SH-SY5Y (cell line): Measurements from ENCODE around the gene DLX3.

Experiments used
- GATA2 ChIP-seq: IDR thresholded peaks from 2 replicates; pipeline ENCODE4 v1.6.1; 2011; ENCODE audit warnings: mild to moderate bottlenecking, low read depth, low read length
- GATA3 ChIP-seq: IDR thresholded peaks from 2 replicates; pipeline ENCODE4 v1.6.1; 2011; ENCODE audit warnings: low read depth, mild to moderate bottlenecking, low read length, moderate library complexity

The DLX3 gene

DNA sequence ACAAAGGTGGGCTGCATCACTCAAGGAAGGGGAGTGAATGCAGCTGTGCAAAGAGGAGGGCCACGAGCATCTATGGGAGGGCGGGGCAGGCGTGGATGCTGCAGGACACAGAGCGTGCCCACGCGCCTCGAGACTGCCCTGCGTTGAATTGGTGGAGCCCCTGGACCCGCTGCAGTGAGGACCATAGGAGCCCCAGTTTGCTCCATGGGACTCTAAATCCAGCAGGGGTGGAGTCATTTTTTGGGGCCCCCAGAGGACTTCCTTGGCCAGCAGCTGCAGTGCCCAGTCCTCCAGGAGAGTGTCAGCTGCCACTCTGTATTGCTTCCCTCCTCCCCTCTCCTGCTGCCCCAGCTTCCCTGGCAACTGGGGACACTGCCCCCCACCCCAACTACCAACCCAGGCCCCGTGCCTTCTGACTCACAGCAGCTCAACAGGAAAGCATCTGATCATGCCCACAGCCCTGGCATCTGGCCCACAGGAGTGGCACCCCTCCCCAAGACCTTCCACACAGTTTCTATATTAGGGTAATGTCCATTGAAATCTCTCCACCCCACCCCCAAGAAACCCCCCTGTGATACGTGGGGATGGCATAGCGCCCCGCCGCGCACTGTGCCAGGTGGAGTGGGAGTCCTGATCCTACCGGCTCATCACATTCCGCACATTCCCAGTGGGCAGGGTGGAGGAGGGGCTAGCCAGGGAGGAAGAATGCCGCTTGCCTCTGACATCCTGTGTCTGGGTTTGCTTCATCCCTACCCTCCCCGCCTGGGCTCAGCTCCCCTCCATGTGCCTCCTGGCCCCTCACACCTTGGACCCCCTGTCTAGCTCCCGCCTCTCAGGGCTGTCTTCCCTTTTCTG, 33.1 kb upstream of the DLX3 start:
- TF ChIP-seq GATA3 = no peak
- TF ChIP-seq GATA2 = no peak

DNA sequence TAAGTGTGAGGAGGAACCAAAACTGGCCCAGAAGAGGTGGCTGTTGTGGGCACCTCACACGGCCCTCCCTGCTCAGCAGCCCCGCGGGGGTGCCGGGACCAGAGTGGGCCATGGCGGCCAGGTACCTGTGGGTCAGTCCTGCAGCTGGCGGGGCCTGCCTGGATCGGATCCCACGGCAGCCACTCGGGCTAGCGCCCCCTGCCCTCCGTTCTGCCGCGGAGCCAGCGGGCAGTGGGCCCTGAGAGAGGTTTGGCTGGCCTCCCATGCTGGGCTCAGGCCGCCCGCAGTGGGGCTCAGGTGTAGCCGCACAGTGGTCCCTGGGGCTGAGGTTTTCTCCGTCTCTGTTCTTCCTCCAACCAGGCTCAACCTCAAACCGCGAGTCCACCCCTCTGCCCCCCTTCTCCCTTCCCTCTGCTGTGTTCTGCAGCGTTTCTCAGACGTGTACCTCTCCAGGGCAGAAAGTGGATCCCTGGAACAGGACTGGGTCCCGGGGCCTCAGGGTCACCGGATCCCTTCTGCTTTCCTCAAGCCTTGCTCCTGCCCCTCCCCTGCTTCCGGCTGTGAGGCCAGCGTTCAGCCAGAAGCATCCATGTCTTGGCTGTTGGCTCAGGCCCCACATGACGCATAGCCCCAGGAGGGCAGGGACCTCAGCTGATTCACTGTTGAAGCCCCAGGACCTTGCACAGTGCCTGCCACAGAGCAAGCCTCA, 32.3 kb upstream of the DLX3 start:
- no peak for TF ChIP-seq GATA2
- no peak for TF ChIP-seq GATA3

GRCh38 chr17:50026837-50027171, 31.8 kb upstream of the DLX3 start:
- no peak for TF ChIP-seq GATA3
- TF ChIP-seq GATA2 = no peak

- TF ChIP-seq GATA3 = no peak
- no peak for TF ChIP-seq GATA2
Measured at GRCh38 chr17:50026046-50026675, 31.1 kb upstream of the DLX3 start.

- TF ChIP-seq GATA3 (no peak), GATA2 (no peak)
Measured at GRCh38 chr17:50024808-50025207, 29.8 kb upstream of the DLX3 start.

DNA sequence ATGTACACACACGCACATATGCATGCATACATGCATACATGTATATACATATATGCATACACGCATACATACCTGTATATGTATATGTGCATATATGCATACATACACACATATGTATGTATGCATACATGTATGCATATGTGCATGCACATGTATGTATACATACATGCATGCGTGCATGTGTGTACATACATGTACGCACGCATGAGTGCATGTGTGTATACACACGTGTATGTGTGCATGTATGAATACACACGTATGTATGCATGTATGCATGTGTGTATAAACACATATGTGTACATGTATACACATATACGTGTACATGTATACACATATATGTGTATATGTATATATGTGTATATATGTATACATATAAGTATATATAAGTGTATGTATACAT, 28.5 kb upstream of the DLX3 start:
- TF ChIP-seq GATA2 (no peak), GATA3 (no peak)

DNA sequence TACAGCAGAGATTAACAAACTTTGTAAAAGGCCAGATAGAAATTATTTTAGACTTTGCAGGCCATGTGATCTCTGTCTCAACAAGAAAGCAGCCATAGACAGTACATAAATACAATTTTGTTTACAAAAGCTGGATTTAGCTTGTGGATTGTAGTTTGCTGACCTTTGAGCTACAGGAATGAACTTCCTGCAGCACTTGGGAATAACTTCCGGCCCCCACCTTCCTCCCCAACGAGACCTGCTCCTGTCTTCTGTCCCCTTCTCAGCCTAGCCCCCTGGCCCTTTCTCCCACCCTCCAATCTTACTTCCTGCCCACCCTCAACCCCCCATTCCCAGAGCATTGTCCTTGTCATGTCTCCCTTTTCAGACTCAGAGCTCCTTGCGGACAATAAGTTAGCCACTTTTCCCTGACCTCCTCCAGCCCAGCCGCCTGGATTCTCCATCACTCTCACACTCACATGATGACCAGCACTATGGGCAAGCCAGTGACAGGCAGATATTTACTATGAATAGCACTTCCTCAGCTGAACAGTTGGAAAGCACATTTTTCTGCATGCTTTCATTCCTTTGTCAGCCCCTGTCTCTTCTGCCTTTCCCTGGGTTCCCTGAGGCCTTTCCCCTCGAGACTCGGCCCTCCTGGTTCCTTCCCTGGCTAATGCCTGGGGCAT, 27.6 kb upstream of the DLX3 start:
- TF ChIP-seq GATA2 = no peak
- TF ChIP-seq GATA3 = no peak

DNA sequence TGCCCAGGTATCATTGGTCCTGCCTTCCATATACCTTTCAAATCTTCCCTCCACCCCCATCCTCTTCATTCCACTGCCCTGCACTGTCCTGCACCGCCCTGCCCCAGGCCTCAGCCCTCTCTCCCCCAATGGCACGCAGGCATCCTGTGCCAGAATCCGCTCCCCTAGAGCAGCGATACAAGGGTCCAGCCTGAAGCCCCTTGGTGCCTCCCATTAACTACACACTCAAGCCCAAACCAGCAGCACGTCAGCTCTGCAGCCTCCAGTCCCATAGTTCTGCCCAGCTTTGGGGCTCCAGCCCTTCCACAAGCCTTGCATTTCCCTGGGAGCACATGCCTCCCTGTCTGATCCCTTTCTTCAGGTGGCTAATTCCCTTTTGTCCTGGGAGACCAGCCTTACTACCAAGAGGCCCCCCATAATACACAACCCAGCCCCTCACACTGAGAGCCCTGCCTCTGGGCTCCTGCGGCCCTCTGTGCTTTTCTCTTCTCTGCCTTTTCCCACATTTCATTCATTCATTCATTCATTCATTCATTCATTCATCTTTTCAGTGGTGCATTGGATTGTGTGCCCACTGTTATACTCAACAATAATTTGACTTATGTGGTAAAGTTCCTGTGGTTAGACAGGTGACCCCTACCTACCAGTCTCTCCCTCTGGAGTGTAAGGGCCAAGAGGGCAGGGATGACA, 26.8 kb upstream of the DLX3 start:
- TF ChIP-seq GATA3 (no peak), GATA2 (no peak)

DNA sequence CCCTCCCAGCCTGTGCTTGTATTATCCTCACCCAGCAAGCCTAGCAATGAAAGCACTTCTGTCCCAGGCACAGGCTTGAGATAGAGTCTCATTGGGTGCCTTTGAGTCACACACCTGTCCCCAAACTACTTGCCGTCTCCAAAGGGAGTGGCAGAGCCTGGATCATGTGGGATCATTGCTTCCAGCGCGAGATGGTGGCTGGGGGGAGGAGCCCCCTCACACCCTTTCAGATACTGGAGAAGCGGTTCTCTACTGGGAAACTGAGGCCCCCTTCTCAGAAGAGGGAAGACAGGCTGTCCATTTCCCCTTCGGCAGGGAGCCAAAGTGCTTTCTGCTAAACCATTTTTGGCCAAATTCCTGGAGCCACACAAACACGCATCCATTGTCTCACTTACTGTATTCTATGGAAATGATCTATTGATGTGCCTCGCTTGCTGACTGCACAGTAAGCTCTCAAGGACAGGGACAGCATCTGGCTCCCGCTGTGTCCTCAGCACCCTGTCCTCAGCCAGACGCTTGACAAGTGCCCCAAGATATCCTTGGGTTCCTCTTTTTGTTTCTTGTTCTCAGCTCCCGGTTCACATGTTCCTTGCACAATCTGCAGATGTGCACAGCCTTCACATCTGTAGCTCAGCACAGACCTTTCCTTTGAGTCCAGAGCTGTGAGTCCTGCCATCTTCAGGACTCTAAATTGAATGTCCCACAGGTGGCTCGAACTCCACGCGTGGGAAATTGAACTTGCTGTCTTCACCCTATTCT, 26.0 kb upstream of the DLX3 start:
- TF ChIP-seq GATA2 = no peak
- no peak for TF ChIP-seq GATA3

GRCh38 chr17:50018909-50019308, 23.9 kb upstream of the DLX3 start:
- TF ChIP-seq GATA3 = no peak
- no peak for TF ChIP-seq GATA2

- no peak for TF ChIP-seq GATA3
- no peak for TF ChIP-seq GATA2
Measured at GRCh38 chr17:50015146-50015545, 20.1 kb upstream of the DLX3 start.

- TF ChIP-seq GATA3 (no peak), GATA2 (no peak)
Measured at GRCh38 chr17:50014471-50015088, 19.6 kb upstream of the DLX3 start.

DNA sequence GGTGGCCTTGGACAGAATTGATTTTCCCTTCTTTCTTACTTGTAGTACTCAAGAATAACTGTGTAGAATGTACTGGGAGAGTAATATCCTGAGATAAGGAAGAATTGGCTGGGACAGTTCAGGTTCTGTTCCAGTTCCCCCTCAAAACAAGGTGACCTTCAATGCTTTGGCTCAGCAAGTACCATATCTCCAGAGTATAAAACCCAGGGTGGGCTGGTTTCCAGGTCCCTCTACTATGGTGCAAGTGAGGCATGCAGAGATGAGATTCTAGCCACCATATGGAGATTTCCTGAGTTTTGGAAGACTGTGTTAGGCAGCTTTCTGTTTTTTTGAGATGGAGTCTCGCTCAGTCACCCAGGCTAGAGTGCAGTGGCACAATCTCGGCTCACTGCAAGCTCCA, 18.1 kb upstream of the DLX3 start:
- TF ChIP-seq GATA2 (no peak), GATA3 (no peak)

DNA sequence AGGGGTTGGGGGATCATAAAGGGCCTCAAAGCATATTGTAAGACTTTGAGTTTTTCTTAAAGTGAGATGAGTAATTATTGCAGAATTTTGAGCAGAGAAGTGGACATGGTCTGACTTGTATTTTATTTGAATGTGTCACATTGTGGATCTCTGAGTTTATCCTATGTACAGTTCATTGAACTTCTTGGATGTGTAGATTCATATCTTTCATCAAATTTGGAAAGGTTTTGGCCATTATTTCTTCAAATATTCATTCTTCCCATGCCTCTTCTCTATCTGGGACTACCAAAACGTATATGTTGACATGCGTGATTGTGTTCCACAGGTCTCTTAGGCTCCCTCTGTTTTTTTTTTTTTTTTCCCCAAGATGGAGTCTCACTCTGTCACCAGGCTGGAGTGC, 14.3 kb upstream of the DLX3 start:
- TF ChIP-seq GATA2 (no peak), GATA3 (no peak)
